HEK293T (cell line): Measurements from ENCODE around the gene SH2D1B.

Experiments used
- BHLHE40 ChIP-seq: fragments of 450-650 bp; IDR thresholded peaks from 2 replicates; pipeline ENCODE4 v1.6.1; 2016; ENCODE audit warnings: mild to moderate bottlenecking, moderate library complexity, borderline replicate concordance
- FOXM1 ChIP-seq: fragments of 450-650 bp; IDR thresholded peaks from 2 replicates; pipeline ENCODE4 v1.6.1; 2017; ENCODE audit warnings: mild to moderate bottlenecking, borderline replicate concordance
- NFRKB ChIP-seq: fragments of 450-650 bp; IDR thresholded peaks from 2 replicates; pipeline ENCODE4 v1.6.1; 2016; ENCODE audit warnings: mild to moderate bottlenecking, moderate library complexity

DNA sequence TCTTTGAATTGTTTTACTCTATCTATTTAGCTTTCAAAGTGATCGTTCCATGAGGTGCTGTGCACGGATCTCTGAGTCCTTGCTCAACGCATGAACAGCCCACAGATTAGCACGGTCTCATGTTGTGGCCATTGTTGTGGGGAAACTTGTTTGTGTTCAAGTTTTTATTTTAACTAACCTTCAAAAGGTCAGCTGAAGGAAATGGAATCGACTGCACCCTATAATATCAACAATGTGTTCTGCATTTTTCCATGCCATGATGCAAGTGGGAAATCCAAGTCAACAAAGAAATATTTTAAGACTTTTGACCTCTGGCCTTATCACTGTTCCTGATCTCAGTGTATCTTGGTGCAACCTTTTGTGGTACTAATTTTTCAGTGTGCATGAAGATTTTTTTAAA is 6.1 kb downstream of the SH2D1B start:
- TF ChIP-seq NFRKB (no peak), FOXM1 (no peak), BHLHE40 (no peak)
